A172 (cell line): ENCODE results near the gene MOB3A. TPM values are rescaled to one million over a fixed set of nuclear protein-coding genes. Genes with fewer than 3 reads are reported as not detected.

Source experiments
- DNase-seq: peaks from one replicate; pipeline ENCODE4 v3.0.0-alpha.2; 2015; ENCODE audit warnings: low spot score
- total RNA-seq: library from RNA; depleted of rRNA; stranded (reverse); fragments of >200 nt; shearing (Covaris generic); gene quantifications from 2 replicates; pipeline ENCODE4 v1.2.3, GENCODE V29; 2014

Gene MOB3A
- total RNA-seq, 1 experiment from 2014 or later: 21.5 TPM

DNA sequence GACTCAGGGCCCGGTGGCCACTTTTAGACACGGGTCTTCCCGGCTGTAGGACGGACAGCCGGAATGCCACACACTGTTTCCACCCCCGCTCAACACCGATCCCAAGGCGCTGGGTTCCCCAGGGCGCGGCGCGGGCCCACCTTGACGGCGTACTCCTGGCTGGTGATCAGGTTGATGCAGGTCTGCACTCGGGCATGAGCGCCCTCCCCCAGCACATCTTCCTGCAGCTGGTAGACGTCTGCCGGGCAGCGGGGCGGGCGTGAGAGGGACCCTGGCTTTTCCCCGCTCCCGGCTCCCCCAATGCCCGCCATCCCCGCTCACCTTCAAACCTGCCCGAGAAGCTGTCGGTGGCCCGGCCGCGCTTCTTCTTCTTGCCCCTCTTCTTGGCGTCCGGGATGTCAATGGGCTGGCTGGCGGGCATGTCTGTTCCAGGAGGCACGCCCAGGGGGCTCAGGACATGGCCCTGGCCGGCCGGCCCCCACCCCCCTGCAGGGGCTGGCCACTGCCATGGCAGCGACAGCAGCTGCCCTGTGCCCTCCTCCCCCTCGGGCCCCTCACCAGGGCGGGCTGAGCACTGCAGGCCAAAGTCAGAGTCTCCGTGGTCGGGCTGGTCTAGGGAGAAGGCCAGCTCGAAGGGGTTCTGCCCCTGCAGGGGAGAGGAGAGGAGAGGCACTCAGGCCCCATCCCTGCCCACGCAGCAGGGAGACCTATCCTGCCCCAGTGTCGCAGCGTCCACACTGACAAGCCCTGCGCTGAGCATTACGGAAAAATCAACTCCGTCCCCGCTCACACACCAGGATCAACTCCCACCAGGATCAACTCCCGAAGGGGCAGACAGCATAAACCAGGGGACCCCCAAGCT lies 49.8 kb downstream of the MOB3A start:
- no peak for DNase-seq

DNA sequence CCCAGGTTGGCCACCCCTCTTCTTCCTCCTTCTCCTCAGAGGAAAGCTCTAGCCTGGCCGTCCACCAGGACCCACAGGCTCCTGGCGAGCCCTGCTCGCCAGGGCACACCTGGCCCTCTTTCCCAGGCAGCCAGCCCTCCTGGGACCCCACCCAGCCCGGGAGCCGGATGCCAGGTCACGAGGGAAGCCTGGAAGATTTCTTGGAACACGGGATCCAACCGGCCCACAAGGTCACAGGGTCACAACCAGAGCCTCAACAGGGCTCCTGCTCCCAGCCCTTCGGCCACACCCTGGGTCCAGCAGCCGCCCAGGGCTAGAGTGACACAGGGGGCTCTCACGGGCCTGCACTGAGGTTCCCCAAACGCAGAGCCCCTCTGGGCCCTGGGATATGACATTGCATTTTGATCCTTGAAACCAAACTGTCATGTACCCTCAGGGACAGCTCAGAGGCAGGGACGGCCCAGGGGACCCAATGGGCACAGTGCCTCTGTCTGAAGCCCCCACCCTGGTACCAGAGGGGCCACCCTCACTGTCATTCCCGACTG lies 50.6 kb downstream of the MOB3A start:
- no peak for DNase-seq

DNA sequence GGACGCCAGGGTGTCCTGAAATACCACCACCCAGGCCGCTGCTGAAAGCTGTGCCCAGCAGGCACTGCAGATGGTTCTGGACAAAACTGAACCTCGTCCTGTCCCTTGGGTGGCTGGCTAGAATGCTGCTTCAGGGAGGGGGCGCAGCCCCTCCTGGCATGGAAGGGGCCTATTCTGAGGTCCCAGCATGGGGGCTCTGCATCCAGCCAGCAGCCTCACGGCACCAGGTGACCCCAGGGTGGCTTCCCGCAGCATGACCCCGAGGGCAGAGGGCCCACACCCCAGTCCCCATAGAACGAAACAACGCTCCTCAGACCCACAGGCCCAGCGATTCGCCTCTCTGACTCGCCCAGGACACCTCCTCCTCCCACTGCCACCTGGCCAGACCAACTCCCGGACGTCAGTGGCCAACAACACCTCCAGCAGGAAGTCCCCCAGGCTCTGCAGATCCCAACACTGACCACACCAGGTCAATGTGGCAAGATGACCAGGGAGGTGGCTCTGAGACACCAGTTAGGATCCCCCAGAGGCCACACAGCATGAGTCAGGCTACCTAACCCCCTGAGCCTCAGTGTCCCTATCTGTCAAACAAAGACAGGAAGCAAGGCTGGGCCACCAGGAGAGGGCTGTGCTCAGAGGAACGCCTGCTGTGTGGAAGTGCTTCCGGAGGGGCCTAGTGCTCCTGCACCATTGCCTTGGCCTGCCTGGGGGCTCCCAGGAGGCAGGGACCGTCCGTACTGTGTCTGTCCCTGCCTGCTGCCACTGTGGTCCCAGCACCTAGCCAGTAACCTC lies 51.2 kb downstream of the MOB3A start:
- DNase-seq: no peak

DNA sequence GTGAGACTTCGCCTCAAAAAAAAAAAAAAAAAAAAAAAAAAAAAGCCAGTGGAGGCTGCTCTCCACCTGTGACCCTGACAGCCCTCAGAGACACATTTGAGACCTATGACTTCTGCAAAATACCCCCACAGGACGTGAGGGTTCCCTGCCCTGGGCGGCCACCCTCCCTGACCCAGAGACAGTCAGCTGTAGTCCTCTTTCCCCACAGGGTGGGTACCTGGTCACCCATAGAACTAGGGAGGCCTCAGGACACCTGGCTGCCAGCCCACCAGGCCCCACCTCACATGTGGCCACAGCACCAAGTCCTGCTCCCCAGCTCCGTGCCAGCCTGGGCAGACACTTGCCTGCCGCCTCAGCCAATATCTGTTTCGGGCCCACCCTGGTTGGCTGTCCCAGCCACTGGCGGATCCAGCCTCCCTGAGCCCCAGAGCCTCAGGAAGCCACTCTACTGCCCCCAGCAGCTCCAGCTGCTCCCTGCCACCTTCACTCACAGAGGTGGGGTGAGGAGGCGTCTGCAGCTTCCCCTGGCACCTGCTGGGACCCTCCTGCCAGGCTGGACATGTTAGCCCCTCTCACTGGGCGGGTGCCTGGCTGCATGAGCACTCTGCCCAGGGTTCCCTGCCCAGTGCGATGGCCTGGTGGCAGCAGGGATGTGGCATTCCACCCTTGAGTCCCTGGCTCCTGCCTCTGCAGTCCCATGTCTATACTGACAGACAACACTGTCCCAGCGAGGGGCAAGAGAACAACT lies 52.0 kb downstream of the MOB3A start:
- no peak for DNase-seq

DNA sequence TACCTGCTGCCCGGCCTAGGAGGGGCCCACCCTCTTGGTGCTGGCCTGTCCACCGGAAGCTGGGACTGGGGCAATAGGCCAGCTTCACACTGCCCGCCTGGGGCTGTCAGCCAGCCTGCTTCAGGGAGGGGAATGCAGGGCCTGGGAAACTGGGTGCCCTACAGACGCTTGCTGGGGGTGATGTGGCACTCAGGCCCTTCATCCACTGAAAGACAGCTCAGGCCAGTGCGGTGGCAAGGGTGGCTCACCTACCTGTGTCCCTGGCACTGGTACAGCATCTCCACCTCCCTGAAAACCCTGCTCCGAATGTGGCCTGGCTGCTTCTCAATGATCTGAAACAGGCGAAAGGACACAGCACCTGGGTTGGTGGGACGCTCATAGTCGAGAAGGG lies 52.9 kb downstream of the MOB3A start:
- no peak for DNase-seq

DNA sequence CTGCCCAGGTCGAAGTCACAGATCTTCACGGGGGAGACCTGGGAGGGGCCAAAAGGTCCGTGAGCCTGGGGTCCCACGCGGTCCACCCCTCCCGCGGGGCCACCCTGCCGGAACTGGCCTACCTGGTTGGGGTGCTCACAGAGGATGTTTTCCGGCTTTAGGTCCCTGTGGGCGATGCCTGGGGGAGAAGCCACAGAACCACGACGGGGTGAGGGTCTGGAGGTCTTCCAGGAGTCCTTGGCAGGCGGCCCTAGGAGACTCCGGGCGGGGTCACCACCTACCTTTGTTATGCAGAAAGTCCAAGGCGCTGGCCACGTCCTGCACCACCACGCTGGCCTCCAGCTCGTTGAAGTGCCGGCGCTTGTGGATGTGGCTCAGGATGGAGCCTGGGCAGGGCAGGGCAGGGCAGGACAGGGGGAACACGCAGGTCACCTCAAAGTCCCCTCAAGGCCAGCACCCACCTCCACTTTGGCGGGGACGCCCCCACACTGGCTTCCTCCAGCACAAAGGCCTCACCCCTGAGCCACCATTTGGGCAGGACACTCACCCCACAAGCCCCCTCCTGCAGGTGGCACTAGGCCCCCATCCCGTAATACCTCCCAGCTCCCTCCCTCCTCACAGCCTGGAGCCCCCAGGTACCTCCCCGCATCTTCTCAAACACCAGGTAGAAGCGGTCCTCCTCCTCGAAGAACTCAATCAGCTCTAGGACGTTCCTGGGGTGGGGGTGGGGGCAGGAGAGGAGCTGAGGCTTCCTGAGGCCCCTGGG lies 53.5 kb downstream of the MOB3A start:
- no peak for DNase-seq

DNA sequence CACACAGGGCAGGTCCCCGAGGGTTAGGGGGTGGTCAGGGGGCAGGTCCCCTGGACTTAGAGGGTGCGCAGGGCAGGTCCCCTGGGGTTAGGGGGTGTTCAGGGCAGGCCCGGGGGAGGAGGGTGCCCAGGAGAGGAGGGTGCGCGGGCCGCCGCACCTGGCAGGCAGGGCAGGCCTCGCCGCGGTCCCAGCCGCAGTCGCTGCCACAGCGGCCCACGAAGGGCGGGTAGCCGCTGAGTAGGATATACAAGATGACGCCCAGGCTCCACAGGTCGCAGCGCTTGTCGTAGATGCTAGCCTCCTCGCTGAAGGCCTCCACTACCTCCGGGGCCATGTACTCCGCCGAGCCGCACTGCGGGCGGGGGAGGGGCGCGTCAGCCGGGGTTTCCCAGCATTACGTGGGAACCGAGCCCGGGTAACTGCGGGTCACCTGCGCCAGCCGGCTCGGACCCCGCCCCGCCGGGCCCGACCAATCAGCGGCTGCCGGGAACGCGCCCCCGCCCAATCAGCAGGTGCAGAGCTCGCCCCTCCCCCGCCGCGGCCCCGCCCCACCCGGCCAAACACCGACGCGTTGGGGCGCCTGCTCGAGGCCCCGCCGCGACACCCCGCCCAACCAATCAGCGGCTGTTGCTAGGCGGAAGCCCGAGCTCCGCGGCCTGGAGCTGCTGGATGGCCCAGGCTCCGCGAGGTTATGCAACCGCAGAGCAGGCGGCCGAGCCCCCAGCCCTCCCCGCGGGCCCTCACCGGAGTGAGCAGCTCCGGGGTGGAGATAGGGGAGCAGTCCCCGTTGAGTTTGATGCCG lies 54.2 kb downstream of the MOB3A start:
- DNase-seq: no peak

DNA sequence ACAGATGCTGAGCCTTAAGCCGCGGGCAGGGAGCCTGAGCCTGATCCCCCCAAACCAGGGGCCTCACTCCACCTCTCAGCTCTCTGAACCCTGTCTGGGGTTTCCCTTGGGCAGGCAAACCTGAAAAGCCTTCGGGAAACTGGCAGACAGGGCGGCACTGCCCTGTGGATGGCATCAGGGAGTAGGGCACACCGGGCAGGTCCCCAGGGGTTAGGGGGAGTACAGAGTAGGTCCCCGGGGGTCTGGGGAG lies 54.8 kb downstream of the MOB3A start:
- no peak for DNase-seq

DNA sequence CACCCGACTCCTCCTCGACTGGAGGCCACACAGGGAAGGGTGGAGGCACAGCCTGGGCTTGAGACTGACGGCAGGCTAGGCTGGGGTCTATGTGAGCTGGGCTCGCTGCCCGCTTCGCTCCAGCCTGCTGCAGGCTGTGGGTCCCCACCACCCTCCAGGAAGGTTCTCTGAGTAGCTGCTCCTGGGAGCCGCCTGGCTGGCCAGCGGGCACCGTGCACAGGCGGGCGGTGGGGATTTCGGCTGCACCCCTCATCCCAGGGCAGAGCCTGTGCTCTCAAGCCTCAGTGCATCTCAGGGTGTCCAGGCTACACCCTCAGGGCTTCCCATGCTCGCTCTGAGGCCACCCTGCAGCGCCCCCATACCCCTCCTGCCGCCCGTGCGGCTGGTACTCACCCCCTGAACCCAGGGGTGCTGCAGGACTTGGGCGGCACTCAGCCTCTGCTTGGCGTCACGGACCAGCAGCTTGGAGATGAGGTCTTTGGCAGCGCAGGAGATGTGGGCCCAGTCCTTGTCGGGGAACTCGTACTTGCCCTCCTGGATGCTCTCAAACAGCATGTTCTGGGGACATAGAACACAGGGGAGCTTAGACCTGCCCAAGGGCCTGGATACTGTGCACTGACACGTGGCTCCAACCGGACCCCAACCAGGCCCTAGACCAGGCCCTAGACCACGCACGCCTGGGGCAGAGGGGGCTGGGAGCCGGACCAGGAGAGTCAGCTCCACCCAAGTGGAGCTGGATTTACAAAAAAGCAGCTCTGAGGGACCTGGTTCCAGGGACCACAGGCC lies 55.3 kb downstream of the MOB3A start:
- DNase-seq: no peak

DNA sequence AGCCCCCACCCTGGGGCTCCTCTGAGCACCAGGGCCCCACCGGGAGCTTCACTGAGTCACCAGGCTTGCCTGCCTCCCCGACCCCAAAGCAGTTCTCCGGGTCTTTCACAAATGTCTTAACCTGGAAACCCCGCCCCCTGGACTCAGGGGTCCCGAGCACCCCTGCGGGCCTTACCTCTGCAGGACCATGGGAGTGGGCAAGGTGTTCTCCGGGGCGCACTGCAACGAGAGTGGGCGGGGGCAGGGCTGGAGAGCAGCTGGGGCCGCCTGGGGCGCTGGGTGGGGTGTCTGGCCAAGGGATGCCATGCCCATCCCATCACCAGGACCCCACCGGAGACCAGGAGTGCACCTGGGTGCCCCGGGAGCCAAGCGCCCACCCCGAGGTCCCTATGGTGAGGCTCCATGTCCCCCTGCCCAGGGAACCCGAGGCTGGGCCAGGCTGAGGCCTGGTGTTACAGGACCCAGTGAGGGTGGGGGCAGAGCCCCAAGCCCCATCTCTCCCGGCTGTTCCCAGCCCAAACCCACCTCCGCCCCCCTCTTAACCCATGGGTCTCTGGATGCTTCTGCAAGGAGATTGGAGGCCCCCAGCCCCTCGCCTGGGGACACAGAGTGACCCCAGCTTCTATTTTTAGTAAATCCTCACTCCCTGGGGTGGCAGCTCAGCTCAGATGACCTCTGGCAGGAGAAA lies 56.0 kb downstream of the MOB3A start:
- no peak for DNase-seq

DNA sequence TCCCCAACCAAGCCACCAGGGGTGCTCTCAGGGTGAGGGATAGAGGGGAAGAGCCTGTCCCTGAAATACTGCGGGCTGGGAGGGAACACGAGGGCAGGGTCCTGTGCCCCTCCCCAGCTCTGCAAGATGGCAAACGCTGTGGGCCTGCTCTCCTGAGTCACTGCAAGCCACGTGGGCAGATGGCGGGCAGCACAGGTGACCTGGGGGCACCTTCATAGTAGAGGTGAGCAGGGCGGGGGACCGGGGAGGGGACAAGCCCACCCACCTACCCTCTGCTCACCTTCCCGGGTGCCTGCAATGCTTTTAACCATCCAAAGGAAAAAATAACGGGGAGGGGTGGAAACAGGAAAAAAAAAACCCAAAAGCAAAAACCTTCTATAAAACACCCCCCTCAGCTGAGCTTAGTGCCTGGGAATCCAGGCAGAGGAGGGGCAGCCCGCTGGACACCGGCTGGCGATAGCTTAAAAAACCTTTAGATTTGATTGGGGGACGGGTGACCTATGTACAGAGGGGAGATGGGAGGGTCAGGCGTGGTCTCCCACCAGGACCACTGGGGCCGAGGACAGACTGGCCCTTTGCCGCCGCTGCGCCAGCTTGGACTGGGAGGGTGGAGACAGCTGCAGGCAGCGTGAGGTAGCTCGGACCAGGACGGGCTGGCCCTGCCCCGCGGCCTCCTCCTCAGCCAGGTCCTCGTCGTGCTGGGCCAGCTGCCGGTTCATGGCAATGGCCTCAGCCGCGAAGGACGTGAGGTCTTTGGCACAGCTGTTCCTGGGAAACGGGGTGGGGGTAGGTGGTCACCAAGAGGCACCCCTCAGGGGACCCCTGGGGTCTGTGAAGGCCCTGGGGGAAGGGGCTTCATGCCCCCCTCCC lies 56.8 kb downstream of the MOB3A start:
- no peak for DNase-seq

DNA sequence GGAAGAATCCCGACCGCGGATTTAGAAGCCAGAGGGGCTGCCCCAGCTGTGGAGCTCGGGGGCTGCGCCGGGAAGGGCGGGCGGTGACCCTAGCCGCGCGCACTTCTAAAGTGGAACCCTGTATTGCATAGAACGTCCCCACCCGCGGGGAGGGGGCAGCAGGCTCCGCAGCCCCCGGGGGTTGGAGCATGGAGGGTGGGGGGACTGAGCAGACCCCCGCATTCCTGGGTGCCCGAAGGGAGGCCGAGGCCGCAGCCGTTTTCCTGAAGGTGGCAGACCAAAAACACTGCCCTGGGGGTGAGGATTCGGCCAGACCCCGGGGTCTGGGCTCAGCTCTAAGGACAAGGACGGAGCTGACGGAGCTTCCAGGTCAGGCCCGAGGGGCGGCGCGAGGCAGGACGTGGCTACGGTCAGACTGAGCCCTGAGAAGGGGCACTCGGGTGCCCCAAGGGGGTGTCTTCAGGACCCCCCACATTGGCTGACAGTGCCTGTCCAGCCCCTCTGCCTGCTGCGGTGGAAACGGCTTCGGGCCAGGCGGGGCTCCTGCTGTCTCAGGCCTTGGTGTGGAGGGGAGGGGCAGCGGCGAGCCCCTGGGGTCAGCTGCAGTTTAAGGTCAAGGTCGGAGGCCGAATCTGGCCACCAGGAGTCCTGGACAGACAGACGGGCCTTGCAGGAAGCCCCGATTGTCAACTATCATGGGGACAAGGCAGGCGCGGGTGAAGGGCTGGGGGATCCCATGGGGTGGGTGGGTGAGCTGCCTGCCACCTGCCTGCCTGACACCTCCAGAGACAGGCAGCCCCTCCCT lies 57.6 kb downstream of the MOB3A start:
- no peak for DNase-seq

DNA sequence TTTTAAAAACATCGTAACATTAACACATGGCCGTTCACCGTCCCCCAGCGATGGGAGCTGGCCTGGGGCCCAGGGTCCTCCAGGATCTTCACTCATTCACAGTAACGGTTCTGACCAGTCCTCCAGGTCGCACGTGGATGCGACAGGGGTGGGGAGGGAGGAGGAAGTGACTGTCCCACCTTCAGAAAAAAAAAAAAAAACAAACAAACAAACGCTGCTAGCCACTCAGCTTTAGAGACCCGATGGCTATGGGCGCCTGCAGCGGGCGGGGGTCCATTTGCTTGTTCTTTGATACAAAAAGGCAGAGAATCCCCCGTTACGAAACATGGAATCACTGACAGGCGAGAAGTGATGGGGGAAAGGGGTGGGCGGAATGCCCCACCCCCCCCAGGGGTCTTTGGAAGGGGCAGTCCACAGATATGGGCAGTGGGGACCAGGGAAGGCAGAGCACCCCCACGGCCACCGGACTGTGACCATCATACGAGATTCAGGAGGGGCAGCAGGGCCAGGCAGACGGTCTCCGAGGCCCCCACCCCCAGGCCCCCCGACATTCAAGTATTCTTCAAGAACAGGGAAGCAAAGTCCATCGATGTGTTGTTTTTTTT lies 58.4 kb downstream of the MOB3A start:
- no peak for DNase-seq

DNA sequence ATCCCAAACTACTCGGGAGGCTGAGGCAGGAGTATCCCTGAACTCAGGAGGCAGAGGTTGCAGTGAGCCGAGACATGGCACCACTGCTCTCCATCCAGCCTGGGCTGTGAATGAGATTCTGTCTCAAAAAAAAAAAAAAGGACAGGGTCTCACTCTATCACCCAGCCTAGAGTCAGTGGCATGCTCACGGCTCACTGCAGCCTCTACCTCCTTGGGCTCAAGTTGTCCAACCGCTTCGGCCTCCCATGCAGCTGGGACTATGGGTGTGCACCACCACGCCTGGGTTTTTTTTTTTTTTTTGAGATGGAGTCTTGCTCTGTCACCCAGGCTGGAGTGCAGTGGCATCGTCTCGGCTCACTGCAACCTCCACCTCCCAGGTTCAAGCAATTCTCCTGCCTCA lies 59.7 kb downstream of the MOB3A start:
- no peak for DNase-seq

DNA sequence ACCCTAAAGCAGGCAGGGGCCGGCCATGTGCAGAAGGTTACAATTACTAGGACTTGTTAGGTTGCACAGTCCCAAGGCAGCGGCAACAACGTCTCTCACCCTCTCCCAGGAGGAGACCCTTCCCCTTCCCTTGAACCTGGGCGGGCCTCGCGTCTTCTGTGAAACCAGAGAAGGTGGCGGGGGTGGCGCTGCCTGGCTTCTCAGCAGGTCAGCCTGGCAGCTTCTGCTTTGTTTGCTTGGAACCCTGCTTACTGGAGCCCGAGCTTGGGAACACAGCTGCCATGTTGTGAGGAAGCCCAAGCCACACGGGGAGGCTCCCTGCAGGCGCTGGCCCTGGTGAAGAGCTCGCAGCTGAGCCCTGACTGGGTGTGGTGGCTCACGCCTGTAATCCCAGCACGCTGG lies 60.5 kb downstream of the MOB3A start:
- DNase-seq: no peak

DNA sequence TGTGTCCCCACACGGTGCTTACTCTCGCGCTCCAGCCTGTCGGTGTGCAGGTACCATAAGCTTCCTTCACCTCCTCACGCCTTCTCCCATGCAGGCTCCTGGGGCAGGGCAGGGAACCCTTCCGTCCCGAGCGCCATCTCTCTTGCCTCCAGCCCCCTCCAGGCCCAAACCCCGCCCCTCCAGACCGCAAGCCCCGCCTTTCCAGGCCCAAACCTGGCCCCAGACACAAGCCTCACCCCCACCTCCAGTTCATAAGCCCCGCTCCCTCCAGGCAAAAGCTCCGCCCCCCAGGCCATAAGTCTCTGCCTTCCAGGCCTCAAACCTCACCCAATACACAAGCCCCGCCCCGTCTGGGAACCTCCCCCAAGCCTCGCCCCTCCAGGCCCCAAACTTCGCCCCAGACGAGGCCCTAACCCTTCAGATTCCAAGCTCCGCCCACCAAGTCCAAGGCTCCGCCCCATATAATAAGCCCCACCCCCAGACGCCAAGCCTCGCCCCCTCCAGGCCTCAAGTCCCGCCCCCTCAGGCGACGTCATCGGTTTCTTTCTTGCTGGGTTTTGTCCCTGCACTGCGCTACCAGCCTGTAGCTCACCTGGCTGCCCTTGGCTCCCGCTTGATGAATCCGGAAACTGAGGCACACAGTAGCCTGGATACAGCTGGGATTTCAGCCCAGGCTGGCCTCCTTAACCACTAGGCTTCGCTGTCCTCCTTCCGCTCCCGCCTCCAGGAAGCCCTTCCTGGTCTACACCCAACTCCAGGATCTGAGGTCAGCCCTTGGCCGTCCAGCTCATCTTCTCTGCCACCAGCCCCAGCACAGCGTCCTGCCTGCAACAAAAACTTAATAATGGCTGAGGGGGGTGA lies 61.2 kb downstream of the MOB3A start:
- no peak for DNase-seq
